ENCODE results near the gene COL5A1.
"Not testable (repeated sequence)": the region's sequence is repeated elsewhere in the genome, so short reads cannot be mapped to it uniquely, and the experiment has no call there.

The COL5A1 gene

GRCh38 chr9:134712243-134712642 is 70.6 kb downstream of the COL5A1 start:
- DNase-seq, result no peak

- DNase-seq, result peak; percentile 86
Observed at GRCh38 chr9:134712926-134713325, 71.3 kb downstream of the COL5A1 start.

GRCh38 chr9:134715536-134715935 is 73.9 kb downstream of the COL5A1 start:
- not testable (repeated sequence) for DNase-seq

GRCh38 chr9:134716067-134716466 is 74.5 kb downstream of the COL5A1 start:
- no peak for DNase-seq

GRCh38 chr9:134717056-134717455 is 75.5 kb downstream of the COL5A1 start:
- no peak for DNase-seq

- peak; percentile 45 for DNase-seq
Observed at GRCh38 chr9:134717924-134718645, 76.5 kb downstream of the COL5A1 start.

GRCh38 chr9:134719331-134719730 is 77.7 kb downstream of the COL5A1 start:
- DNase-seq, result no peak

GRCh38 chr9:134720136-134720753 is 78.6 kb downstream of the COL5A1 start:
- DNase-seq, result no peak

- no peak for DNase-seq
Observed at GRCh38 chr9:134720796-134721195, 79.2 kb downstream of the COL5A1 start.

GRCh38 chr9:134721344-134721743 is 79.7 kb downstream of the COL5A1 start:
- peak; percentile 86 for DNase-seq

GRCh38 chr9:134722120-134722701 is 80.6 kb downstream of the COL5A1 start:
- peak; percentile 94 for DNase-seq

GRCh38 chr9:134723037-134723436 is 81.4 kb downstream of the COL5A1 start:
- DNase-seq, result peak; percentile 86

- peak; percentile 69 for DNase-seq
Observed at GRCh38 chr9:134723491-134724190, 82.0 kb downstream of the COL5A1 start.

GRCh38 chr9:134724202-134724911 is 82.8 kb downstream of the COL5A1 start:
- peak; percentile 79 for DNase-seq

- peak; percentile 80 for DNase-seq
Observed at GRCh38 chr9:134724912-134725604, 83.5 kb downstream of the COL5A1 start.

GRCh38 chr9:134725605-134725940 is 84.0 kb downstream of the COL5A1 start:
- DNase-seq, result peak; percentile 79

- DNase-seq, result peak; percentile 75
Observed at GRCh38 chr9:134726026-134726721, 84.6 kb downstream of the COL5A1 start.

- no peak for DNase-seq
Observed at GRCh38 chr9:134726722-134727034, 85.1 kb downstream of the COL5A1 start.

- no peak for DNase-seq
Observed at GRCh38 chr9:134728021-134728795, 86.6 kb downstream of the COL5A1 start.

GRCh38 chr9:134728801-134729495 is 87.3 kb downstream of the COL5A1 start:
- no peak for DNase-seq

Data from RPMI8226 (cell line).